ENCODE results near the gene PLA2G2C.

Gene PLA2G2C

DNA sequence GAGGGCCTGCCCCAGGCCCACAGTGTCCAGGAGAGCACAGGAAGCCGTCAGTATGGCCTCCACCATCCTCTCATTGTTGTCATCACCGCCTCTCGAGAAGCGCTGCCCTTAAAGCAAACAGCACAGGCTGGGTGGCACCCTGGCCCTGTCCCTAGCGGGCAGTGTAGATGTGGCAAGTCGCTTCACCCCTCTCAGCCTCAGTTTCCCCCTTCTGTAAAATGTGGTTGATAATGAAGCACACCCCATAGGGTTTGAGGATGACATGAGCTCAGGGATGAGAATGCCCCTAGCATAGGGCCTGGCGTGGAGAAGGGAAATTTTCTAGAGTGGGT is 33.8 kb downstream of the PLA2G2C start:
- DNase-seq (ENCODE audit: low read depth) = no peak

DNA sequence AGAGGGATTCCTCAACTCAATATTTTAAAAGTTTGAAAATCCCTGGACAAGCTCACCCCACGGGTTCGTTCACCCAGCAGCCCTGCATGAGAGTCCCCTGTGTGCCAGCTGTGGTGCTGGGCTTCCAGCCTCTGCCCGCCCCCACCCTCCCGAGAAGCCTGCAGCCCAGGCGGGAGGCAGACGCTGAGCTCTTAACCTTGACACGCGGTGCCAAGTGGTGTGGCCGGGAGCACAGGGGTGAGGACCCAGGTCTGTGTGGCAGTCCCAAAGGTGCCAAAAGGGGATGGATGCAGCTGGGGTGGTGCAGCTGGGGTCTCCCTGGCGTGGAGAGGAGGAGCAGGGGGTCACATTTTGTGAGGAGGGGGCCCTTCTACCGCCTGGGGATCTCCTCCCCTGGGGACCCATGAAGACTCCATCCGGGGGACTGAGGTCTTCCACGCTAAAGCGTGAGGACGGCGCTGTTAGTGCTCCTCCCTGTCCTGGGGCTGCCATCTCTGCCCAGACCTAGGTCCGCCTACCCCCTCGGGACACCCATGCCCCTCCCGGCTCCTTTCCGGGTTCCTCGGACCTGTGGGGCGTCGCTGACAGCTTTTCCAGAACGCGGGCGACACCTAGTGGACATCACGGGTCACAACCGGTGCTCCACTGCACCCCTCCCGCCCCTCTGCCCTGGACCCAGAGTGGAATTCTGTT is 34.3 kb downstream of the PLA2G2C start:
- peak; percentile 59 for DNase-seq (ENCODE audit: low read depth)

DNA sequence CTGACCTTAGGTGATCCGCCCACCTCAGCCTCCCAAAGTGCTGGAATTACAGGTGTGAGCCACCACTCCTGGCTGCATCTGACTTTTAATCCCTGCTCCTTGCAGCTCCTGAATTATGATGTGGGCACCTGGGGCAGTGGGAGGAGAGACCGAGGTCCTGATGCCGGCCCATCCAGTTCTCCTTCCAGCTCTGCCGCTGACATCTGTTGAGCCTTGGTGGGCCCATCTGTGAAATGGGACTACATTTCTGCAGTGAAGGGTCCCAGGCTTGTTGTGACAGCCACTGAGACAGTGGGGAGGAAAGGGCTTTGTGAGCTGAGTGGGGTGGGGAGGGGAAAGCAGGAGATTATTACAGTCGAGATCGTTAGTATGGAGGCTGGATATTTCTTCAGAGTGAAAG is 35.3 kb downstream of the PLA2G2C start:
- DNase-seq (ENCODE audit: low read depth) = no peak

DNA sequence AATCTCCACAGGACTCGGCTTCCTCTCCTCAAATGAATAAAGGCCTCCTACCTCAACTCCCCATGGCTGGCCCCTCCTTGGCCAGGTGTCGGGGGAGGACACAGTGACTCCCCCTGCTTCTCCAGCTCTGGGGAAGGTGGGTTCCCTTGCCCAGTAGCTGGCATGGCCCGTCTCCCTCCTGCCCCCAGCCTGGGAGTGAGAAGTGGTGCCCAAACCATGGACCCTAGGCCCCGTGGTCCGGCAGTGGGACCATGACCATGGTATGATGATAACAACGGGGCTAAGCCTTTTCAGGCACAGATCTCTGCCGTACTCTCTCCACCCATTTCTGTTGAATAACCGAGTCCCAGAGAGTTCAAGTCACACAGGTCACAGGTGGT is 36.0 kb downstream of the PLA2G2C start:
- DNase-seq (ENCODE audit: low read depth) = no peak

DNA sequence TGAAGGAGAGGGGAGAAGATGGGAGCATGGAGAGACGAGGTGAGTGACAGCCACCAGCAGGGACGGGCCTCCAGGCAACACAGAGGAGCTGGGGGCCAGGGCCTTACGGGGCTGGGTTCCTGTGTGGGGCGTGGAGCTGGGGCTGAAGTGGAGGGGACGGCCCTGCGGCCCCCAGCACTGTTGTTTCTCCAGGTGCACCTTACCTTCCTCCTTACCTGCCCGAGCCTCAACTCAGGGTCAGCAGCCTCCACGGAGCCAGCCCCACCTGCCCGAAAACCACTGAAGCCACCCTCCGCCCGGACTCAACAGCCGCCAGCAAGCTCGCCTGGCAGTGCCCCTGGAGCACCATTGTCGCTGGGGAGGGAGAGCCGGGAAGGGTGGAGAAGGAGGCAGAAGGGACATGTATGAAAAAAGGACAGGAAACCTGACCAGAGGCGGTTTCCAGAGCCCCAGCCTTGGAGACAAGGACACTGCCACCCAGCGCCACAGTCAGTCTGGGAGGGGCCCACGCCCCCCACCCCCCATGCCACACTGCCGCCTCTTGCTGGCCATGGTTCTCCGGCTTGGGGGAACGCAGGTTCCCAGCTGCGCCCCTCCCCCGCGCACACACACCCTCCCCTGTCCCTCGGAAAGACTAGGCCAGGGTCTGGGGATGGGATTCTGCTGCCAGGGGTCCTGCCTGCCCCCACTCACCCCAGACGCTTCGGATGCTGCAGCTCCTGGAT is 36.6 kb downstream of the PLA2G2C start:
- DNase-seq (ENCODE audit: low read depth) = no peak

DNA sequence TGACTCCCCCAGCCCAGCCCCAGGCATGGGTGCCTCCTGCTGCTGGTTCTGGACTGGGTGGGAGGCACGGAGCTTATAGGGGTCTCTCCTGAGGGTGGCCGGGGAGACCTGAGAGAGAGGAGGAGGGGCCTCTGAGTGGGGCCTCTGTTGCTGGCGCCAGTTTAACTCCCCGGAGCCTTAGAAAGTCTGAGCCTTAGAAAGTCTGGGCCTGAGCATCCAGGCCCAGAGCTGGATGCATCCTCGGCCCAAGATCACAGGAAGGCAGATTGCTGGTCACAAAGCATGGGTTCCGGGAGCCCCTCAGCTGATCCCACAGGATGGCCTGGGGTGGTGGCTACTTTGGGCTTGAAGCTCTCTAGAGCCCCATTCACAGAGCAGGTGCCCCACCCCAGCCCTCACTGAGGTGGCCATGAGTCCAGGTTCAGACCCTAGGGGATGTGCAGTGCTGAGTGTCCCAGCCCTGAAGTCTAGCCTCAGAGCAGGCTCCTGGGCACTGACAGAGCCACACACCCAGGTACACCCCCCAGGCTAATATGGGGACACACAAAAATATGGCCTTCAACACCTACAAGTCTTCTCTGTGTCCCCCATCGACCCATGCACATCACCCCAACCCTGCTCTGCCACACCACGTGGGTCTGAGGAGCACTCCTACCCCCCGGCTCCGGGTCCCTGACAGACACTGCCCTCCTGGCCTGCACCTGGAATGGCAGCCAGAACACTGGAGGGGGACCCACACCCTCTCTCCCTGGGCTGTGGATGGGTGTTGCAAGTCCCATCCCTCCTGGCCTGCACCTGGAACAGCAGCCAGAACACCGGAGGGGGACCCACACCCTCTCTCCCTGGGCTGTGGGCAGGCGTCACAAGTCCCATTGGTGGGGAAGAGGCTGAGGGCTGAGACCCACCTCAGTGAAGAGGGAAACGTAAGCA is 37.5 kb downstream of the PLA2G2C start:
- no peak for DNase-seq (ENCODE audit: low read depth)

DNA sequence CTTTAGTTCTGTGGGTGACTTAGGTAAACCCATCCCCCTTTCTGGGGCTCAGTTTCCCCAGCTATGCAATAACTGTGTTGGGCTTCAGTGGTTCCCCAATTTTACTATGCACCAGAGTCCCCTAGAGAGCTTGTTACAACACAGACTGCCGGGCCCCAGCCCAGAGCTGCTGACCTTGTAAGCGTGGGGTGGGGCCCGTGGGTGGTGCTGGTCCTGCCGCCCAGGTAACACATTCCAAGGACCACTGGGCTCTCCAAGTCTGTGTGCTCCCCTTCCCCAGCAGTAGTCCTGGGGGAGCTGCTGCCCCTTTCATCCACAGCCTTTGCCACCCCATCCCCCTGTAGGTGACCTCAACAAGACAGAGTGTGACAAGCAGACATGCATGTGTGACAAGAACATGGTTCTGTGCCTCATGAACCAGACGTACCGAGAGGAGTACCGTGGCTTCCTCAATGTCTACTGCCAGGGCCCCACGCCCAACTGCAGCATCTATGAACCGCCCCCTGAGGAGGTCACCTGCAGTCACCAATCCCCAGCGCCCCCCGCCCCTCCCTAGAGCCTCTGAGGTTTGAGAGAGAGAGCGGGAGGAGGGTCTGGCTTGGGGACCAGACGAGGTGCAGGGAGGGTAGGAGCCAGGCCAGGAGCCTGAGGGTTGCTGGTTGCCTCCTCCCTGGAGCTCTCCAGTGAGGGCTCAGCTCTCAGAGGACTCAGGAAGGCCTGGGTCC is 38.3 kb downstream of the PLA2G2C start:
- DNase-seq (ENCODE audit: low read depth) = no peak

DNA sequence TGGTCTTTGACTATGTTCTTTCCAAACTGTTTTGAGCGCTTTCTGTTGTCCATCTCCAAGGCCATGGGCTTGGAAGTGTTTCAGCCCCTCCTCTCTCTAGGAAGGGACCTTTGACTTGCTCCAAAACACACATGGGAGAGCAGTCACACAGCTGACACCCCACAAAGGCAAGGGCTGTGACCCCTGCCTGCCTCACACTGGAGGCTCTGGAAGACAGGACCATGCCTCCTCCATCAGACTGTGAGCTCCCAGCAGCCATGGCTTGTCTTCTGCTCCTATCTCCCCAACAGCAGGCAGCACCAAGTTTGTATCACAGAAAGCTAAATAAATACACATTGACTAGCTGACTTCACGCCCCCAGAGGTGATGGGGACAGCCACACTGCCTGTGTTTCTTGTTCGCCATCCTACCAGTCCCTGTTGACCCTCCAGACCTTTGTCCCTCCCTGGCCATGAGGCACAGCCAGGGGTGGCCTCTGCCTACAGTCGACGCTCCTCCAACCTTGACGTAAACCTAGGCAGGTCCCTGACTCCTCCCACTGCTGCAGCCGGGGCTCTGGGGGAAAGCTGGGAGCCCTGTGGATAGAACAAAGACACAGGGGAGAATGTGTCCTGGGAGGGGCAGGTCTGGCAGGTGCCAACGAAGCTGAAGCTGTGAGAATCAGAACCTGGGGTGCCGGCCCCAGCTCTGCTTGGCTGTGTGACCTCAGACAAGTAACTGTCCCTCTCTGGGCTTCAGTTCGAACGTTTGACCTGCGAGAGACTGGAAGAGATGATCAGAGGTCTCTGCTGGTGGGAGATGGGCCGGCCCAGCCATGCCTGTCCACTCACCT is 42.4 kb downstream of the PLA2G2C start:
- DNase-seq (ENCODE audit: low read depth) = no peak

DNA sequence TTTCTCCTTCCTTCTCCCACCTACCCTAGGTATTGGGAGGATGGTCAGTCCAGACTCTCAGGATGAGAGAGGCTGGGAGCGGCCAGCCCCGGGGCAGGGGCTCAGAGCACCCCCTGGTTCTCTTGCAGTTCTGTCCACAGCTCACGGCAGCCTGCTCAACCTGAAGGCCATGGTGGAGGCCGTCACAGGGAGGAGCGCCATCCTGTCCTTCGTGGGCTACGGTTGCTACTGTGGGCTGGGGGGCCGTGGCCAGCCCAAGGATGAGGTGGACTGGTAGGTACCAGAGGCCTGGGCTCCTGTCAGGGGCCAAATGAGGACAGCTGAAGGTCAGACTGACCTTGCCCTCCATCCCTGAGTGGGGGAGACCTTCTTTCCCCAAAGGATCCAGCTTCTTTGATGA is 43.0 kb downstream of the PLA2G2C start:
- no peak for DNase-seq (ENCODE audit: low read depth)

DNA sequence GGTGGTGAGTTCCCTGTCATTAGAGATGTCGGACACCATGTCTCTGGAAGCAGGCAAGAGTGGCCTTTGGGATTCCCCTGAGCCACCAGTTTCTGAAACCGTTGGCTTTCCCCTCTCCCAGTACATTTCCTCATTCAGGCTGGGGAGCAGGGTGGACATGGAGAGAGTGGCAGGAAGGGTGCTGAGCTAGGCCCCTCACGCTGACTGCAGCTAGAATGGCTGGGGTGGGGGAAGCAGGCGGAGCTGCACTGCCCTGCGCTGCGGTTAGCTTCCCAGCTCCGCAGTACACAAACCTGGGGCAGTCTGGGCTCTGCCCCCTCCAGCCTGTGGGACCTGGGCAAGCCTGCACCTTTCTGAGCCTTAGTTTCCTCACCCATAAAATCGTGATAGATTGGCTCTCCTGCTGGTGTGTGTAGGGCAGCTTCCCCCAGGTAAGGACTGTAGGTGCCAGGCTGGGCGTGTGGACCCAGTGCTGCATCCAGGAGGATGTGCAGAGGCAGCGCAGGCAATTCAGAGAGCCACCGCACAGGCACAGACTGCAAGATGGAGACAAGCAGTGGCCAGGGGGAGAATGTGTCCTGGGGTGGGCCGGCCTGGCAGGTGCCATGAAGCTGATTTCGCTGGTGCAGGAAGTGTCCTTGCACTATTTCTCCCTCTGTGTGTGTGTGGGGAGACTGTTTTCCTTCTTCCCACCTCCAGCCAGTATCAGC is 44.2 kb downstream of the PLA2G2C start:
- no peak for DNase-seq (ENCODE audit: low read depth)

DNA sequence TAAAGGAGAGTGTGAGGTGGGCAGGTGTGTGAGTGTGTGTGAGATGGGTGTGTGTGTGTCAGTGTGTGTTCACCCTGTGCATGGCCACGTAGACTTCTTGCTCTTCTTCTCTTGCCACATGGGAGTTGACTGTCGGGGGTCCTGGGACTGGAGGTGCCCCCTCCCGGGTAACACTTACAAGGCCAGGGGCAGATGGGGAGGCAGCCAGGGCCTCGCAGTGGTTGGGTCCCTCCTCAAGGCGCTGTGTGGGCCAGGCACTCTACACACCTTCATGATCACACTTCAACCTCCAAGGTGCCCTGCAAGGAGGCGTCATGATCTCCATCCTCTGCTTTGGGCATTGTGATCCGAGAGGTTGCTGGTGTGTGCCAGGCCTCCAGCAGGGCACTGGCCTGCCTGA is 44.9 kb downstream of the PLA2G2C start:
- no peak for DNase-seq (ENCODE audit: low read depth)

DNA sequence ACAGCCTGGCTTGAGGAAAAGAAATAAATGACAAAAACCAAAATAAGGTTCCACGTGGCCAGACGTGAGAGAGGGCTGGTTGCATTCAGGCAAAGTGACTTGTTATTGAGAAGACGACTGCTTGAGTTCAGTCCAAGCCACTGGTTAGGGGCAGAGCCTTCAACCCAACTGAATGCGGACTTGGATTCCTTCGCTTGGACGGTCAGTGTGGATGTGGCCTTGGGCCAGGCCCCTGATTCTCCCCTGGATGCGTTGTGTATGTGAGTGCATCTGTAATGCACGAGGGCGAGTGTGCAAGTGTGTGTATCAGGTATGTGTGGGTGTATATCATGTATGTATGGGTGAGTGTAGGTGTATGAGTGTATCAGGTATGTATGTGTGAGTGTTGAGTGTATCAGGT is 45.3 kb downstream of the PLA2G2C start:
- no peak for DNase-seq (ENCODE audit: low read depth)

DNA sequence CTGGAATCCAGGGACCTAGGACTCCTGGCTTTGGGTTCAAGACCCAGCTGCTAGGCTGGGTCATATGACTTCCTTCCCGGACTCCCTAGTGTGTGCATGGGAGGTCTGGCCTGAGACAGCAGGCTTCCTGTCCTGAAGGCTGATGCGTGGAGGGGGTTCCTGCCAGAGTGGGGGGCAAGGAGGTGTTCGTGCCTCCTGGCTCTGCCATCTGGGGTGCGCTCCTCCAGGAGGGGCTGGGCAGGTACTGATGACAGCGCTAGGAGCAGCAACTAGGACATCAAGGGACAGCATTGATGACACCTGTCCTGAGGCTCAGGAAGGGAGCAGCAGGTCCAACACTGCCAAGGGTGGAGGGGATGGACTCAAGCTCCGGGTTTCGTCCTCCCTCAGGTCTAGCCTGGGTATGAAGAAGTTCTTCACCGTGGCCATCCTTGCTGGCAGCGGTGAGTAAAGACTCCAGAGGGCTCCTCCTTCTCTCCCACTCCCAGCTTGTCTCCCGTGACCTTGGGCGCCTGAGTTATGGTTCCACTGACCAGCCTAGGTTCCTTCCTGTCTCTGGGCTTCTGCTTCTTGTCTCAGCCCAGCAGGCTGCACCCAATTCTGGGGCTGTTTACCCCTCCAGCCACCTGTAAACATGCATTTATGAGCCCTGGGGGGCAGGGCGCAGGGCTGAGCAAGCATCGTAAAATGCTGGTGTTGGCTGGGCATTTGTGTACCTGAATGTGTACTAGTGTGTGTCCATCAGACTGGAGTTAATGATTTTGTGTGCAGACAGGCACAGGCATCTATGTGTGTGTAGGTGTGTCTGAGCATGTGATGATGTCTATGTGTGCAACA is 46.3 kb downstream of the PLA2G2C start:
- DNase-seq (ENCODE audit: low read depth) = no peak

DNA sequence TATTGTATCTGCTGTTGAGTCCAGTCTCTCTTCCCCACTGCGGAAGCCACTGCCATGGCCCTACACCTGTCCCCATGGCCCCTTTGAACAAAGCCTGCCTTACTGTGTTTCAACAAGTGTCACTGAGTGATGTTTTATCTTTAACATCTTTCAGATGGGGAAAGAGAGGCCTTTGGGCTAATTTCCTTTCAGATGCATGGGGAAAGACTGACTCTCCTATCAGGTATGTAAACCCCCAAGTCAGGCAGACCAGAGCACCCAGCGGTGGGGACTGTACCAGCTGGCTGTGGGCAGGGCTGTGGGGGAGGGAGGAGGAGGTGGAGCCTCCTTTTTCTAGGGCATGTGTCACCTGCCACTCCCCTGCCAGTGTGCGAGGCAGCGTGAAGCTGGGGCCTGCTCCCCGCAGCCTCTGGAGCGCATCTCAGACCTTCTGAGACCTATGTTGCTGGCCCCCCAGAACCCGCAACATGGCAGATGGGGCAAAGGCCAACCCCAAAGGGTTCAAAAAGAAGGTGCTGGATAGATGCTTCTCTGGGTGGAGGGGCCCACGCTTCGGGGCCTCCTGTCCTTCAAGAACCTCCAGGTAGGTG is 47.3 kb downstream of the PLA2G2C start, which contains the start of gene PLA2G2F:
Gene PLA2G2F (plus strand): TSS at position 363 of the 590 bp plus-strand sequence. CDS start 105 bp downstream, at position 468.
- DNase-seq (ENCODE audit: low read depth) = no peak

DNA sequence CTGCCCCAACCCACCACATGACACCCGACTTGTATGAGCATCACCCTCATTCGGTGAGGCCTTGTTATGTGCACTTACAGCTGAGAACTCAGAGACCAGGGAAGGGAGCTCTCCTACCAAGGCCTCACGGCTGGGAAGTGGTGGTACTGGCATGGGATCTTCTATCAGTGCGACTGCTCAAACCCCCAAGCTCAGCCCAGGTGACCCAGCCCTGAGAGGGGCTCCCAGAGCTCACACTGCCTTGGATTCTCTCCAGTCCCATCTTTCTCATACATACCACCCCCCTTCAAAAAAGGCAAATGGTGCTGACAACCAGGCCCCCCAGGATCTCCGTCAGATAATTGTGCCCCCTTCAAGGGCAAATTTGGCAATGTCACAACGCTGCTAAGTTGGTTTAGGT is 48.0 kb downstream of the PLA2G2C start:
- no peak for DNase-seq (ENCODE audit: low read depth)

DNA sequence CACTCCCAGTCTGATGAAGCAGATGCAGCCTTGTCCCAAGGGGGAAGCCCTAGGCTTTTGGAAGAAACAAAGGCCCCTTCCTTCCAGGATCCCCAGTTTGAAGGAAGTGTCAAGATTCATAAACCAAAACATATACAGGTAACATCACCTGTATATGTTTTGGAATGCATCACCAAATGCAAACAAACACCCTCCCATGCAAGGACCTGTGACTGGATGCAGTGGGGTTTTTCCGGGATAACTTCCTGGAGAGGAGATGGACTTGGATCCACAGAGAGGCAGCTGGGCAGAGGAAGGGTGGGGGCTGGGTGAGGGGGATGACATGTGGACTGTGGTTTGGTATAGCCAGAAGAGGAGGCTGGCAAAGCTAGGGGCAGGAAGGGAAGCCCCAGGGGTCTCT is 48.7 kb downstream of the PLA2G2C start:
- no peak for DNase-seq (ENCODE audit: low read depth)

DNA sequence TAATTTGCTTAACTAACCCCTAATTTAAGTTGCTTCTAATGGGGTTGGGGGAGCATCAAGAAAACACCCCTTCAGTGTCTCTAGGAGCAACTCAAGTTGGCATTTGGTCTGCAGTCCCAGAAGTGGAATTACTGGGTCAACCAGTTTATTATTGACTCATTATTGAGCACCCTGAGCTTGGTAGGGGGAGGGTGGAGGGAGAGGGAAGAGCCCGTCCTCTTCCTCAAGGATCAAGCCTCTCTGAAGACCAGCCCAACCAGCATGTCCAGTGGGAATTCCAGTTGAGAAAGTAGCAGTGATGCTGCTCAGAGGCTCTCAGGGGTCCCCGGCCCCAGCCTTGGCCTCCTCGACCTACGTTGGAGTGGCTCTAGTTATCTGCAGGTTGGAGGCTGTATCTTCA is 49.3 kb downstream of the PLA2G2C start:
- no peak for DNase-seq (ENCODE audit: low read depth)

DNA sequence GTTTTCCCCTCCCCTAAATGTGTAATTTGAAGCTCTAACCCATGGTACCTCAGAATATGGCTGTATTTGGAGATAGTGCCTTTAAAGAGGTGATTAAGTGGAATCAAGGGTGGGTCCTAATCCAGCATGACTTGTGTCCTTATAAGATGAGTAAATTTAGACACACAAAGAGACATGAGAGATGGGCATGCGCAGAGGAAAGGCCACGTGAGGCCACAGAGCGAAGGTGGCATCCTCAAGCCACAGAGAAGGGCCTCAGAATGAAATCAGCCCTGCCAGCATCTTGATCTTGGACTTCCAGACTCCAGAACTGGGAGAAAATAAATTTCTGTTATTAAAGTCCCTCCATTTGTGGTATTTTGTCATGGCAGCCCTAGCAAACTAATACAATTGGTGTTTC is 50.1 kb downstream of the PLA2G2C start:
- no peak for DNase-seq (ENCODE audit: low read depth)

DNA sequence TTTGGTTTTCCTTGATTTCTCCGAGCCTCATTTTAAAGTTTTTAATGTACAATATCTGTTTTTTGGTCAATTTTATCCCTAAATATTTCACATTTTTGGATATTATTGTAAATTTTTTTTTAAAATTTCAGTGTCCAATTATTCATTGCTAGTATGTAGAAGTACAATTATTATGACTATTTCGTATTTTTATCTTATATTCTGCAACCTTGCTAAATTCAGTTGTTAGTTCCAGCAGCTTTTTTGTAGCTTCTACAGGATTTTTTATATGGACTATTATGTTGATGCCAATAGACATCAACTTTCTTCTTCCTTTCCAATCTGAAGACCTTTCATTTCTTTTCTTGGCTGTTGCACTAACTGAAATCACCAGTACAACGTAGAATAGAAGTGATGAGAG is 51.3 kb downstream of the PLA2G2C start:
- DNase-seq (ENCODE audit: low read depth) = no peak
